RWPE1 (cell line): ENCODE measurements around the gene CNTRL.

ENCODE experiments used
- CTCF ChIA-PET: fragments of 350-600 bp; sonication (Branson Sonifier 250); formaldehyde crosslinking; extraction: SDS; loops from one replicate; lab custom pipeline; 2021; lab: Yijun Ruan, JAX
- POLR2A ChIA-PET: fragments of 400-600 bp; formaldehyde crosslinking; extraction: SDS; loops from one replicate; lab custom pipeline; 2020; ENCODE audit warnings: antibody characterized with exemption; ENCODE audit not compliant: low non-redundant PET; lab: Yijun Ruan, JAX
- DNase-seq: peaks from one replicate; pipeline ENCODE4 v3.0.0; 2012; ENCODE audit warnings: low spot score
- H3K27ac ChIP-seq: fragments of 450-650 bp; 2 replicates; pipeline ENCODE4 v1.5.1; 2017
- TF ChIP-seq, protein P1 (sequence below): fragments of 450-650 bp; conservative IDR thresholded peaks from 2 replicates; pipeline ENCODE4 v1.5.1; 2017; ENCODE audit warnings: low read depth, mild to moderate bottlenecking

The CNTRL gene

DNA sequence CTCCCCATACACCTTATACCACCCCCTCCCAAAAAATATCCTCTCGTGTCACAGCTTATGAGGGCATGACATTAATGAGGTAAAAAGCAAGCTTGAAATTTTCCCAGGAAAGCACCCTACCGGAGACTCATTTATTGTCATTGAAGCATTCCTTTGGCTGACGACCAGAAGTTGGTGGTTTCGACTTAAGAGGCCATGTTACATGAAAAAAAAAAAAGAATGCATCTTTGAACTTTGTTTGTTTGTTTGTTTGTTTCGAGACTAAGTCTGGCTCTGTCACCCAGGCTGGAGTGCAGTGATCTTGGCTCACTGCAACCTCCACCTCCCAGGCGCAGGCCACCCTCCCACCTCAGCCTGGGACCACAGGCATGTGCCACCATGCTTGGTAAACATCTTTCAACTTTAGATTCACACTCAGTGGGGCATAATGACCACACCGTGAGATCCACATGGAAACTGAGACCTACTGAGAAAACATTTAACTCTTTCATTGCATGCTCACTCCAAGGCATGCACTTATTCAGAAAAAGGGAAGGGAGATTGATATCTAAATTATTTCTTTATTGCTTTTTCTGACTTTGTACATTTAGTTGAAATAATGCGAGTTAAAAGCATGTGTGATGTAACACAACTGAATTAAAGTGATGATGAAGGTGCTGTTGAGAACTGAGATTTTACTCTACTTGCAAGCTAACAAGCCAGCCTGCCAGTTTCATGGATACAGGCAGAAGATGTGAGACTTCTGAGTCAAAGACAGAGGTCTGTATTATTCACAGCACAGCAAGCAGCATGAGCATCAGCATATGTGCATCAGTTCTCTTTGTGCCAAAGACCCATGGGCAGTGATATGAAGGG lies 132.0 kb downstream of the CNTRL start:
- TF ChIP-seq, protein P1, sequence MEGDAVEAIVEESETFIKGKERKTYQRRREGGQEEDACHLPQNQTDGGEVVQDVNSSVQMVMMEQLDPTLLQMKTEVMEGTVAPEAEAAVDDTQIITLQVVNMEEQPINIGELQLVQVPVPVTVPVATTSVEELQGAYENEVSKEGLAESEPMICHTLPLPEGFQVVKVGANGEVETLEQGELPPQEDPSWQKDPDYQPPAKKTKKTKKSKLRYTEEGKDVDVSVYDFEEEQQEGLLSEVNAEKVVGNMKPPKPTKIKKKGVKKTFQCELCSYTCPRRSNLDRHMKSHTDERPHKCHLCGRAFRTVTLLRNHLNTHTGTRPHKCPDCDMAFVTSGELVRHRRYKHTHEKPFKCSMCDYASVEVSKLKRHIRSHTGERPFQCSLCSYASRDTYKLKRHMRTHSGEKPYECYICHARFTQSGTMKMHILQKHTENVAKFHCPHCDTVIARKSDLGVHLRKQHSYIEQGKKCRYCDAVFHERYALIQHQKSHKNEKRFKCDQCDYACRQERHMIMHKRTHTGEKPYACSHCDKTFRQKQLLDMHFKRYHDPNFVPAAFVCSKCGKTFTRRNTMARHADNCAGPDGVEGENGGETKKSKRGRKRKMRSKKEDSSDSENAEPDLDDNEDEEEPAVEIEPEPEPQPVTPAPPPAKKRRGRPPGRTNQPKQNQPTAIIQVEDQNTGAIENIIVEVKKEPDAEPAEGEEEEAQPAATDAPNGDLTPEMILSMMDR: no peak
- H3K27ac ChIP-seq: no peak overlapping the region
- CTCF ChIA-PET: interaction anchor here (0.6 to 0.7 kb wide), 3 partner anchors 15 to 799 kb away, joined by 3 to 4 read pairs (median 3); no protein-coding TSS in a partner anchor
- no peak for DNase-seq
- POLR2A ChIA-PET: no interaction called here

DNA sequence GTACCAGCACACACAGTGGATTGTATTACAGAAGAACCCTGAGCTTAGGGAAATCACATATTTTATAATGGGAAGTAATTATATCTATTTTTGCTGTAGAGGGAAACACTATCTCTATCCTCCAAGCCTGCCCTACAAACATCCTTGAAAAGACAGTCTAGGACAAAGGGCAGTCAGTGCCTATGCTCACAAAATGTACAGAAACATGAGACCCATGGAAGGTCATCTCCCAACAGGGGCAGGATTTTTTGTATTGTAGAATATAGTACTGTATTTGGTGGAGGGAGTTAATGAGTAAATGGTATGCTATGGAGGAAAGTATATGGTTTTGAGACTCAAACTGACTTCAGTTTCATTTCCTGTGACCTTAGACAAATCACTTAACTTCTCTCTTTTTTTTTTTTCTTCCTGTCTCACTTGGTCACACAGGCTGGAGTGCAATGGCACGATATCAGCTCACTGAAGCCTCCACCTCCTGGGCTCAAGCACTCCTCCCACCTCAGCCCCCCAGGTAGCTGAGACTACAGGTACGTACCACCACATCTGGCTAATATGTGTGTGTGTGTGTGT lies 132.7 kb downstream of the CNTRL start:
- CTCF ChIA-PET: interaction anchor here (0.6 to 0.7 kb wide), 2 partner anchors 58 to 331 kb away, joined by 3 to 5 read pairs; no protein-coding TSS in a partner anchor
- no peak for DNase-seq
- TF ChIP-seq, protein P1: no peak
- POLR2A ChIA-PET: no interaction called here
- H3K27ac ChIP-seq: no peak overlapping the region

DNA sequence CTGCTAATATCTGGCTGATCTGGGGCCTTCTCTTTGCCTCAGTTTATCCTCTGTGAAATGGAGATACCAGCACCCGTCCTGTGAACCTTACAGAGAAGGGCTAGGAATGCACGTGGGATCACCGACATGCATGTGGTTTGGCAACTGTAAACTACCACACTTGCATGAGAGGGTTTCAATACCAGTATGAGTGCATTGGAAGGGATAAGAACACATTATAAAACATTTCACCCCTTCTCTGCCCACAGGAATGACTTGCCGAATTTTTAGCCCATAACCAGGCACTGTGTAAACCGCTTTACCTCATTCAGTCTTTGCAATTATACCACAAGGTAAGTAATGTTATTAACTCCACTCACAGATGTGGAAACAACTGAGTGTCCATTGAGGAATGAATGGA lies 135.8 kb downstream of the CNTRL start:
- H3K27ac ChIP-seq: no peak overlapping the region
- TF ChIP-seq, protein P1: no peak
- ChIA-PET POLR2A (no interaction called here), CTCF (interaction anchor here (0.6 to 1.9 kb wide), 3 partner anchors 12 to 175 kb away, joined by 3 to 8 read pairs (median 8); no protein-coding TSS in a partner anchor)
- DNase-seq: no peak

DNA sequence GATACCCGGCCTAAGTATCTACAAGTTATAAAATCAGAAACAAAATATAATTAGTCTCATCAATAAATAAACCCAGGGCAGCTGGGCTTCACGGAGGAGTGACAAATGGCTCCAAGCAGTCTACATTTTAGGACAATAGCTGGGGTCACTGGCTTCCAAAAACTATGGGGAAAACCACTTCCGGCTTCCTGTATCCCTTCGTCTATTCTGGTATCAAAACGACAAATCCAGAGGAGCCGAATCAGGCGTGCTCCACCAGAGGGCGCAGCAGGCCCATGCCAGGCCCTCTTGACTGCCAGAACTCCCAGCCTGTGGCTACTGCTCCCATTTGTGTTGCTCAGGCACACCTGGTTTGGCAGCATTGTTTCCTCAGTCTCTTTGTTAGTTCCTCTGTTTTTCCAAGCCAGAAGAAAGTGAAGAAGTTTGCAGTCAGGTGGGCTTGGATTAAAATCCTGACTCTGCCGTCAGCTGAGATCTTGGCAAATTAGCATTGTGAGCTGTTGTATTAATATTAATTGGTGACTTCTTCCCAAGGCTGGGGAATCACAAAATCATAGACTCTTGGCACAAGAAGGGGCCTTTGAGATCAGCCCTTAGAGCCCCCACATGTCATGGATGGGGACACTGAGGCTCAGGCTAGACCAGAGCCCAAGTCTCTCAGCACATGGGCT lies 138.5 kb downstream of the CNTRL start:
- CTCF ChIA-PET: interaction anchor here (0.5 to 3.3 kb wide), 29 partner anchors 8 to 868 kb away, joined by 3 to 30 read pairs (median 4); partner anchors contain the start of genes GSN and RAB14
- peak overlapping the region; percentile 27; the same call in 1 of the 2 replicates for H3K27ac ChIP-seq

DNA sequence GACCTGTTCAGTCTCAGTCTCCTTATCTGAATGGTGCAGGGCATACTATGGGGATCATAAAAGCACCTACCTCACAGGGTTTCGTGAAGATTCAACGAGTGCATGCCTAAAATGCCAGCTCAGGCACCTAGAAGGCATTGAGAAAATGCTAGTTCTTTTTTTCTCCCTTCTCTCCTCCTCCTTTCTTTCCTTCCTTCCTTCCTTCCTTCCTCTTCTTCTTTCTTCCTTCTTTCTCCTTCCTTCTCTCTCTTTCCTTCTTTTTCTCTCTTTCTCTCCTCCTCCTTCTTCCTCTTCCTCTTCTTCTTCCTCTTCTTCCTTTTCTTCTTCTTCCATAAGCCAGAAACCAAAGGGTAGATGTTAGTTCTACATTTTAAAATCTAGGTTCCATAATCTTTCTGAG lies 139.2 kb downstream of the CNTRL start:
- DNase-seq: no peak
- POLR2A ChIA-PET: interaction anchor here (1.4 kb wide), 1 partner anchor 12 kb away, joined by 3 read pairs; the partner anchor contains the start of gene RAB14
- CTCF ChIA-PET: interaction anchor here (0.6 to 3.3 kb wide), 16 partner anchors 9 to 499 kb away, joined by 3 to 30 read pairs (median 7); partner anchors contain the start of gene RAB14
- H3K27ac ChIP-seq: no peak overlapping the region
- TF ChIP-seq, protein P1: no peak

More for the DNA sequence above, 138.5 kb downstream of the CNTRL start:
- DNase-seq: peak; percentile 93
- POLR2A ChIA-PET: interaction anchor here (1.4 kb wide), 1 partner anchor 12 kb away, joined by 3 read pairs; the partner anchor contains the start of gene RAB14
- TF ChIP-seq, protein P1: peak; percentile 99
